ENCODE results near the gene RBBP5.
"Not testable (repeated sequence)": the region's sequence is repeated elsewhere in the genome, so short reads cannot be mapped to it uniquely, and the experiment has no call there.

RBBP5 gene, protein sequence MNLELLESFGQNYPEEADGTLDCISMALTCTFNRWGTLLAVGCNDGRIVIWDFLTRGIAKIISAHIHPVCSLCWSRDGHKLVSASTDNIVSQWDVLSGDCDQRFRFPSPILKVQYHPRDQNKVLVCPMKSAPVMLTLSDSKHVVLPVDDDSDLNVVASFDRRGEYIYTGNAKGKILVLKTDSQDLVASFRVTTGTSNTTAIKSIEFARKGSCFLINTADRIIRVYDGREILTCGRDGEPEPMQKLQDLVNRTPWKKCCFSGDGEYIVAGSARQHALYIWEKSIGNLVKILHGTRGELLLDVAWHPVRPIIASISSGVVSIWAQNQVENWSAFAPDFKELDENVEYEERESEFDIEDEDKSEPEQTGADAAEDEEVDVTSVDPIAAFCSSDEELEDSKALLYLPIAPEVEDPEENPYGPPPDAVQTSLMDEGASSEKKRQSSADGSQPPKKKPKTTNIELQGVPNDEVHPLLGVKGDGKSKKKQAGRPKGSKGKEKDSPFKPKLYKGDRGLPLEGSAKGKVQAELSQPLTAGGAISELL

DNA sequence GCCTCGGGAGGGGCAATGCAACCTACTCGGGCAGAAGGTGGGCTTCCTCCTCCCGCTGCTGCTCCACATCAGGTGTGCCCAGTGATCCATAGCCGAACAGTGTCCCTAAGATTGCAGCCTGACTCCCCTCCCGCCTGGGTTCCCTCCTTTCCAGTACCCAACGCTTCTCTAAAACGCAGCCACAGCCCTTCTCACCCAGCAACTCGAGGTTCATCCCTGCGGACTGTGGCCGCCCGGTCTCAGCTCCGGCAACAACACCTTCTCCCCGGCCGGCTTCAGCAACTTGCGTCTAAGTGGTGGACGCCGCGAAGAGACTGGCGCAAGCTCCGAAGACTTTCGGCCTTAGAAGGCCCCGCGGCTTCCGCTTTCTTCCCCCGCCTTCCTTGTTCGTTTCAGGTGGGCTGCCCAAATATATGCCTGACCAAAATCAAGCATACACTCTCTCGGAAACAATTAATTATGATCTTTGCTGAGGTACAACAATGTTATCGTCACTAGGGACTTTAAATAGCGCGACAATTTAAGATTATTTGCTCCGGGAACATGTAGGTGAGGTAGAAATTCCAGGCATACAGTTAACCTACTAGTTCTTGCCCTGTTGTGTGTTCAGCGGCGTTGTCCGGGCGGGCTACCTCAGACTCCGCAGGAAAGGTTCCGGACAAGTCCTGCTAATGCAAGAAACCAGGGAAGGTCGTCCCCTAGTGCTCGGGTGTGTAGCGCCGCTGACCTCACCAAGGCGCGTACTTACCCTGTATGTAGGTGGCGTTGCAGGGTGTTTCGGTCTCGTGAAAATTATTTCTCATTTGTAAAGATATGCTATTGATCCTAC lies at the start of gene RBBP5:
RBBP5 (minus strand) TSS at position 319 of the 829 bp plus-strand sequence; CDS start at position 214, 105 bp downstream.
- DNase-seq (ENCODE audit: low read depth in 2 of 2): peak; percentile 91 to 93

DNA sequence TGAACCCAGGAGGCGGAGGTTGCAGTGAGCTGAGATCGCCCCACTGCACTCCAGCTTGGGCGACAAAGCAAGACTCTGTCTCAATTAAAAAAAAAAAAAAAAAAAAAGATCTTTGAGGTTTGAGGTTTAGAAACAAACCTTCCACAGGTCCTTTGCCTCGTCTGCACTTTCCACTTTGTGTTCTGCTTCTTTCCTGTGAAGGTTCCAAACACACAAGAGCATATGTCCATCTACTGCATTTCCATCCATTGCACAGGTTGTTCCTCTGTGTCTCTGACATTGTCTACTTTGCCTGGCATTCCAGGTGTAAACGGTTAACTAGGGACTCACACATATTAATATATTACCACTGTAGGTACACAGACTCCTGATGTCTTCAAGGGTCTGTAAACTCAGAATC lies 49.6 kb upstream of the RBBP5 start:
- DNase-seq (ENCODE audit: low read depth in 2 of 2): no peak

DNA sequence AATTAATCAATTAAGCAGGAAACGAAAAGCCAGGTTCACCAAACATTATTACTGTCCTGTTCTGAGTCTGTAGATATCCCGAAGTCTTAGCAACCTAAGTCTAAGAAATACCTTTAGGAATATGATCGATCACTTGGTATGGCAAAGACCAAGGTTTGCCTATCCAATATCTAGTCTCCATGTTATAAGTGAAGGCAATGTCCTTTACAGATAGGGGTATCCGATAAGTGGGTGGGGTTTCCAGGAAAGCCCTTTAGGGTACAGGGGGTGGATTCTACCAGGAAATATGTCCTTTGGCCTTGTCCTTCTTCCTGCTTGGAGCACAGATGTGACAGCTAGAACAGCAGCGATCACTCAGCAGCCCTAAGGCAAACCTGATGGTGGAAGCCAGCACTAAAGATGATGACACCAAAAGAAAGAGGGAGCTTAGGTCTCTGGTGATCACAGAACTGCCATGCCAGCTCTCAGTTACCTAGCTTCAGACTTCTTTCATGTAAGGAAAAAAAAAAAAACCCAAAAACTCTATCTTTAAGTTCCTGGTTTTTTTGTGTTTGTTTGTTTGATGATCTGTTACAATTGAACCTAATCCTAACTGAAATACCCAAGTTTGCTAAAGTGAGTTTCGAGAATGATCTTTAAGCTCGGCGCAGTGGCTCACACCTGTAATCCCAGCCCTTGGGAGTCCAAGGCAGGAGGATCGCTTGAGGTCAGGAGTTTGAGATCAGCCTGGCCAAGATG lies 48.9 kb upstream of the RBBP5 start:
- DNase-seq (ENCODE audit: low read depth in 2 of 2): no peak

DNA sequence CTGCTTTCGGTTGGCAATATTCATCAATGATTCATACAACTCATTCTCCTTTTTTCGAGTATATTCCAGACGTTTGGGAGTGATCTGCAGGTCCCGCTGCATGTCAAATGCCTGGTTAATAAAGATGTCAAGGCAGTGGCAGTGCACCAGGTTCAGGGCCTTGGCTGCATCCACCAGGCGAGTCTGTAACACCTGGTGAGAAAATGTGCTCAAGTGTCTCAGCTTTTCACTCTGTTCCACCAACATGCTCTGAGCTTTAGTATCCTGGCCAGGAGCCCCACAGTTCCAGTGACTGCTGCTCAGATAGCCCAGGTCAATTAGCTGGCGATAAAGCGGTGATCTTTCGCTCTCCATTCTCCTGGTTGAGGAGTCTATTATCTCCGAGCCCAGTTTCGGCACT lies 47.5 kb upstream of the RBBP5 start:
- DNase-seq (ENCODE audit: low read depth in 2 of 2): no peak

DNA sequence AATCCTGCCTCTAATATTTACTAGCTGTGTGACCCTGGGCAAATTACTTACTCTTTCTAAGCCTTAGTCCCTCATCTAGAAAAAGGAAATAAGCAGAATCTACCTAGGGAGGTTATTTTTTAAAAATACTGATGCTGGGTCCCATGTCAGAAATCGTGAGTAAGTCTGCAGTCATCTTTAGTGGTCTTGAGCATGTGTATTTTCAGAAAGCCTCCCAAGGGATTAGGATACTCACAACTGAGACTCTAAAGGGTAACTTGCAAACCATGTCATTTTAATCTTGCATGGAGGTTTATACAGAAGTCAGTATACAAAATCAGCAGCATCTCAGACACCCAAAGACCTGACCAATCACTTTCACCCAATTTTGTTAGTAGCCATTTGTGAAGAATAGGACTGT lies 46.5 kb upstream of the RBBP5 start:
- no peak for DNase-seq (ENCODE audit: low read depth in 2 of 2)

DNA sequence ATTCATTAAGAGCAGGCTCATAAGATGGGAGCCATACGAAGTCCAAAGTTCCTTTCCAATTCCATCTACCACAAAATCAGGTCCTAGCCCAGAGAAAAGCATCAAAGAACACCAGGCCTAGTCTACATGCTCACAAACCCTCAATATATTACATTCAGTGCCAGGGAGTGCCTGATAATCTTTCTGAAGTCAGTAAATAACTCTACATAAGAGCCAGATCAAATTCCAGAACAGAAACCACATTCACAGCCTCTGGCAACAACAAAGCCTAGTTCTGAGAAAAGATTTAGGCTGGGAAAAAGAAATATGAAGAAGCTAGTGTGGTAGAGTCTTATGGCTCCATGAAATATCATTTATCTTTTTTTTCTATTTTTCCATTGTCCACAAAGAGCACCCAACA lies 40.5 kb upstream of the RBBP5 start:
- no peak for DNase-seq (ENCODE audit: low read depth in 2 of 2)

DNA sequence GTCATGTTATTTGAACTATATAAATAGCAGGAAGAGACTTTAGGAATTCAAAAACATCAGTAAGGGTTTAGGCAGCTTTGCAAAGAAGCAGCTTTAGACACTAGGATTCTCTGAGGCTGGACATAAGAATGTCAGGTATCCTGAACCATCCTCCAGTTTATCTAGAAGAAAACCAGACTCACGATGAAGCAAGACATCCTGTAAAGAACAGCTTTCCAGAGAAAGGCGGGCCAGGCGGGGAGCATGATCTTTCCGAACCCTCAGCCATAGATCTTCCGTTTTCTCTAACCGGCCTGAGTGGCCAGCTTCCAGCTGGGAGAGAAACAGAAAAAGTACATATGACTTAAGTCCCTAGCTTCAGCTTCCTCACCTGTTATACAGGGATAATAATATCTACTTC lies 39.3 kb upstream of the RBBP5 start:
- no peak for DNase-seq (ENCODE audit: low read depth in 2 of 2)

DNA sequence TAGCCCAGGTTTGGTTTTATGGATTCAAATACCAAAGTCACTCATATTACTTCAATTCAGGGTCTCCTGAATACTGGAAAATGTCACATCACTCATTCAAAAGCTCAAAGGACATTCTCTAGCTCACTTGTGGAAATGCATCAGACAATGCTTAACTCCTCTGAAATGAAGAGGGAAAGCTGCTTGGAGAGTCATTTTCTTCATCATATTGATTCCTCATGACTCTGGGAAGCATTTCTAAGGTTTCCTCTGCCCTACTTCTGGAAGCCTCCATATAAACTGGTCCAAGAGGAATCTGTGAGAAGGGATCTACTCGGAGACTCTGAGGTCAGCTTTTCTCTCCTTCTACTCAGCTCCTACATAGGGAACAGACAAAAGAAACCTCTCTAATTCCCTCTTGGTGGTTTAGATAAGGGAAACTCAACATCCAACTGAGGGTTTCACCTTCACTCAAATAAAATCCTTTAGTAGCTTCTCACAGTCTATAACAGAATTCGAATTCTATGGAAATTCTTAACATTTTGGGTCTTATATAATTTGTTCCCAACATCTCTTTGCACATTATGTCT lies 36.4 kb upstream of the RBBP5 start:
- DNase-seq (ENCODE audit: low read depth in 2 of 2): no peak

DNA sequence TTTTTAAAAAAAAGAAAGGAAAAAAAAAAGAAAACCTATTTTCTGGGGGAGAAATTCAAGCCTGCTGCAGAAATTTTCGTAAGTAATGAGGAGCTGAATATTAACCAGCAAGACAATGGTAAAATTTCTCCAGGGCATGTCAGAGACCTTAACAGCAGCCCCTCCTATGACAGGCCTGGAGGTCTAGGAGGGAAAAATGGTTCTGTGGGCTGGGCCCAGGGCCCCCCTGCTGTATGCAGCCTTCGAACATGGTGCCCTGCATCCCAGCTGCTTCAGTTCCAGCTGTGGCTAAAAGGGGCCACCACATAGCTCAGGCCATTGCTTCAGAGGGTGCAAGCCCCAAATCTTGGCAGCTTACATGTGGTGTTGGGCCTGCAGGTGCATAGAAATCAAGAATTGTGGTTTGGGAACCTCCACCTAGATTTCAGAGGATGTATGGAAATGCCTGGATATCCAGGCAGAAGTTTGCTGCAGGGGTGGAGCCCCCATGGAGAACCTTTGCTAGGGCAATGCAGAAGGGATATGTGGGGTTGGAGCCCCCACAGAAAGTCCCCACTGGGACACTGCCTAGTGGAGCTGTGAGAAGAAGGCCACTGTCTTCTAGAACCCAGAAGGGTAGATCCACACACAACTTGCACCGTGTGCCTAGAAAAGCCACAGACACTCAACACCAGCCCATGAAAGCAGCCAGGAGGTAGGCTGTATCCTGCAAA lies 34.0 kb upstream of the RBBP5 start:
- not testable (repeated sequence) for DNase-seq (ENCODE audit: low read depth in 2 of 2)

DNA sequence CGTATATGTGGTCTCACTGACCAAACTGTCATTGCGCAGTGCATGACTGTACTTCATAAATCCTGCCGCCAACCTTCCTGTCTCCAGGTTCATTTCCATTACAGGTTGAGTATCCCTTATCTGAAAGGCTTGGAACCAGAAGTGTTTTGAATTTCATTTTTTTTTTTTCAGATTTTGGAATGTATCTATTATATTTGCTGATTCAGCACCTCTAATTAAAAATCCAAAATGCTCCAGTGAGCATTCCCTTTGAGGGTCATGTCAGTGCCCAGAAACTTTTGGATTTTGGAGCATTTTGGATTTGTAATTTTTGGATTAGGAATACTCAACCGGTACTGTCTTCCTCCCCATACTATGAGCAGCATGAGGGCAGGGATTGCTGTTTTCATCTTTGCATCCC lies 30.7 kb upstream of the RBBP5 start:
- no peak for DNase-seq (ENCODE audit: low read depth in 2 of 2)

DNA sequence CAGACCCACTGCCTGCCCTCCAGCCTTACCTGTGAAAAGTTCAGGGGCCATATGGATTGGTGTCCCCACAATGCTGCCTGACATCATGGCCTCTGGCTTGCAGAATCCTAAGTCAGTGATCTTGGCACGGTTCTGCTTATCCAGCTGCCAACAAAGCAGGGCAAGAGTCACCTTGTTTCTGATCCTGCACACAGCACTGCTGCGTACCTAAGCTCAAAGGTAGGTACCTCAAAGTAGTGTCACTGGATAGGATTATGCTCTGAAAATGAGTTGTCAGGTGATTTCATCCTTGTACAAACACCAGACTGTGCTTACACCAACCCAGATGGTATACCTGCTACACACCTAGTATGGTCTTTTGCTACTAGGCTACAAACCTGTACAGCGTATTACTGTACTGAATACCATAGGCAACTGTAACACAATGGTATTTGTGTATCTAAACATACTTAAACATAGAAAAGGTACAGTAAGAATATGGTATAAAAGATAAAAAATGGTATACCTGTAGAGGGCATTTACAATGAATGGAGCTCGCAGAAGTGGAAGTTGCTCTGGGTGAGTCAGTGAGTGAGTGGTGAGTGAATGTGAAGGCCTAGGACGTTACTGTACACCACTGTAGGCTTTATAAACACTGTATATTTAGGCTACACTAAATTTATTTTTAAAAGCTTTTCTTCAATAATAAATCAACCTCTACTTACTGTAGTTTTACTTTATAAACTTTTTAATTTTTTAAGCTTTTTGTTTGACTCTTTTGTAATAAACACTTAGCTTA lies 29.1 kb upstream of the RBBP5 start:
- no peak for DNase-seq (ENCODE audit: low read depth in 2 of 2)

DNA sequence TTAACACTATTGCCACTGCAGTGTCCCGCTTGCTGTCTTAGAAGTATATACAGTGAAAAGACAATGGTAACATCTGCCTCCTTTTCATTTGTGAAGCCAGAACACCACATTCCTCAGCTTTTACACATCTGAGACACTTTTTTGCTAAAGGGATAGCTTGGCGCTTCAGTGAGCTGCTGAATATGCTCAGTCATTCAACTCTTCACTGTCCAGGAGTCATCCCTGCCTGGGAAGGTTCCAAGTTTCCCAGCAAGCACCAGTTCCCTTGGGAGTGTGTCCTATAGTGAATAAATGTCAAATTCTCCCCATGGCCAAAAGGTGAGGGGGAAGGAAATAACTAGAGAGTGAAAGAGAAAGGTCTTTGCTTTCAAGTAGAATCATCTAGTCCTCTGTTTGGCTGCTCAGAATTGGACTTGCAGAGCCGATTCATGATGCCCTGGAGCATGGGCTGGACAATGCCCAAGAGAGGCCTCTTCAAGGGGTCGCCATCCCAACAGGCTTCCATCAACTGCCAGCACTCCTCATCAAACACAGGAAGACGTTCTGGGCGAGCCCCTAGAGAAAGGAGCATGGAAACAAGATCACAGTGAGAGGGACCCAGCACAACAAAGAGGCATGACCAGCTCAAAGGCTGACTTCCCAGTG lies 25.5 kb upstream of the RBBP5 start:
- DNase-seq (ENCODE audit: low read depth in 2 of 2): no peak

DNA sequence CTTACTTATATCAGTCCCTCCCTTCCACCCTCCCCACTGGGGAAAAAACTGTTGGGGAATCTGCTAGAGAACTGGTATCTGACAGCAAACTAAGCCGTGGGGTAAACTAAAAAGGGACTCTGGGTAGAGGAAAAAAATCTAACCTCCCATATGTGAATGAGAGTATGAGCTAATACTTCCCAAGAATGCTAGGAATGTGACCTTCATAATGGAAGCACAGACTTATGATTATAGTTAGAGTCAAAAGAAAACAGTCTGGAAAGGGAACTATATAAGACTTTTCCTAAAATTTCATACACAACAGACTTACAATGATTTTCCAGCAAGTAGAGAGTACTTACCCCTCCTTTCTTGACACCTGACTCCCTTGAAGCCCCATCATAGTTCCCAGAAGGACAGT lies 23.0 kb upstream of the RBBP5 start:
- DNase-seq (ENCODE audit: low read depth in 2 of 2): no peak

DNA sequence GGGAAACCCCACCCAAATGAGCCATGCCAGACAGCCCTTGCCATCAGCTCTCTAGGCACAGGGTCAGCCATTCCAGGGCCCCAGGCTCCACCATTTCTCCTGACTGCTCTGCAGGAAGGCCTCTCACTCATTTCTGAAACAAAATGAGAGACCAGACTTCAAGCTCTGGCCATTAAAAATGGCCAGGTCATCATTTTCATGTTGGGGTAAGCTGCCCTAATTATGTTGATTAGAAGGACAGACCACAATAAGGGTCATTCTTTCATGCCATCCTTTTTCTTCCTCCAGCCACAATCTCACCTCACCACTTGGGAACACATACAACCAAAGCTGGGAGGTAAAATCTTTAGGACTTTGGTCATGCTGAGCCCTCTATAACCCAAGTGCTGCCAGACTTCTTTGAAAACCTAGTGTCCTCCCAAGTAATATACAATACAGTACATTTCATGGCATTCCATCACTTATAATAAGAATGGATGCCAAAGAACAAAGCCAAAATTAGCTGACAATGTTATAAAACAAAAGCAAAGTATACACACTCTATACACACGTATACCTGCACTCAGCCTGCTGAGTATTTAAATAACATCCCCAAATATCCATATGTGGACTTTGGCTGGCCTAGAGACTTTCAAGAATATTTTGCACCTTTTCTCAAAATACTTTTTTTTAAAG lies 22.4 kb upstream of the RBBP5 start:
- no peak for DNase-seq (ENCODE audit: low read depth in 2 of 2)

DNA sequence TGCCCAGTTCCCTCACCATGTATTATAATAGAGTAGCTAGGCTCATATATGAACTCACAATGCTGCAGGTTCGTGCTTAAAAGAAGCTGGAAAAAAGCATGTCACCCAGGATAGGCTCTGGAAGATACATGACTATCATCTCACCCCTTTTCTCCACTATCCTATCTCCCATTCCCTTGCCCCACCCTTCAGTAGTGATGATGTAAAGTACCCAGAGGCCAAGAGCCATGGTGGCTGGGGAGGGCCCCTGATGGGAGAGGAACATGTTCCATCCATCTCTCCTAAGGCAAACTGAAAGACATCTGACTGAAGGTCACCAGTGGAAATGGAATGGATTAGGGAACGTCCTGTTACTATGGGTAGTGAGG lies 20.3 kb upstream of the RBBP5 start:
- DNase-seq (ENCODE audit: low read depth in 2 of 2): no peak

DNA sequence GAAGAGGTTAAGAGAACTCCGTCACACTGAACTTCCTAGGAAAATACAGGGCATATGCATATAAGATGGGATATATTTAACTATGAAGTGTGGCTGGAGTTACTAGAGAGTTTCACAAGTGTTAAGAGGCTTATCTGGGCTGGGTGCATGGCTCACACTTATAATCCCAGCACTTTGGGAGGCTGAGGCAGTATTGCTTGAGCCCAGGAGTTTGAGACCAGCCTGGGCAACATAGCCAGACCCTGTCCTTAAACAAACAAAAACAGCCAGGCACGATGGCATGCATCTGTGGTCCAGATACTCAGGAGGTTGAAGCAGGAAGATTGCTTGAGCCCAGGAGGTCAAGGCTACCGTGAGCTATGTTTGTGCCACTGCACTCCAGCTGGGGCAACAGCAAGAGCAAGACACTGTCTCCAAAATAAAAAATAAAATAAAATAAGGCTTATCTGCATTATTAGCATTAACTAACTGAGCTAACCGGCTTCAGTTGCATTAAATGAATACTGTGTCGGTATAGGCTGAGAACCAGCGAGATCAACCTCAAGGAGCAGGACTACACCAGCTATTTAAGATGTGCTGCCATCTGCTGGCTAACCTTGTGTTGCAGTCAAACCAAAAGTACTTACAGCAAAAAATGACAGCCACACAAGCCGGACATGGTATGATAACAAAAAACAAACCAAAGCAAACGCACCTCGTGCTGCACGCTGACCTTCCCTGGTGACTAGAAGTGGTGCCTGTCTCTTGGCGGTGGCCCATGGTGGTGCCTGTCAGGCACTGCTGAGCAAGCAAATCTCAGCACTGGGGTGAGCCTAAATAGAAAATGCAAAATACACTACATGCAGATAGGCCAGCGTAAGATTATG lies 19.7 kb upstream of the RBBP5 start:
- DNase-seq (ENCODE audit: low read depth in 2 of 2): peak; percentile 29 to 46

DNA sequence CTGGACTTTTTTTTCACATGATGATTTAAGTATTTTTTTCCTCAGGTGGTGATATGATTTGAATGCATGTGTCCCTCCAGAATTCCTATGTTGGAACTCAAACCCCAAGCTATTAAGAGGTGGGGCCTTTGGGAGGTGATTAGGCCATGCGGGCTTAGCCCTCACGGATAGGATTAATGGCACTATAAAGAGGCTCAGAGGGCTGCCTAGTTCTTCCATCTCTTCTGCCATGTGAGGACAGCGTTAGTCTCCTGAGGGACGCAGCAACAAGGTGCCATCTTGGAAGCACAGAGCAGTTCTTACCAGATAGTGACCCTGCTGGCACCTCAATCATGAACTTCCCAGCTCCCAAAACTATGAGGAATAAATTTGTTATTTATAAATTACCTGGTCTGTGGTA lies 18.3 kb upstream of the RBBP5 start:
- DNase-seq (ENCODE audit: low read depth in 2 of 2): no peak

DNA sequence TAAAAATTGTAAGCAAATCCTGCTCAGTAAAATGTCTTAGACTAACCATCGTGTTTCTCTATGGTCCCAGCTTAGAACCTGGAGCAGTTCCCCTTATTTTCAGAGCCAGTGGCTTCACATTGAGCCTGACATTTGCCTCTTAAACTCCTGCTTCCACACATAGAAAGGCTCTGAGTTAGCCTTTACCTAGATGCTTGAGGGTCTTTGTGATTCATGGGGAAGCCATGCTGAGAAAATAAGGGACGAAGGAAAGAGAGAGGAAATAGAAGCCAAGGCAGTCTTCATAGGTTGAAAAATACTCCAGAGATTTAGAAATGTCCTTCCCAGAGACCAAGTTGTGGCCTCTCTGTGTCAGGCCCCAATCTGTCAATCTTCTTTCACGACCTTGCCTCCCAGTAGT lies 16.1 kb upstream of the RBBP5 start:
- no peak for DNase-seq (ENCODE audit: low read depth in 2 of 2)
